Measurements from ENCODE around the gene SRGN.

Gene SRGN

GRCh38 chr10:69047111-69047832, 40.6 kb upstream of the SRGN start:
- H3K27ac ChIP-seq = no peak overlapping the region

DNA sequence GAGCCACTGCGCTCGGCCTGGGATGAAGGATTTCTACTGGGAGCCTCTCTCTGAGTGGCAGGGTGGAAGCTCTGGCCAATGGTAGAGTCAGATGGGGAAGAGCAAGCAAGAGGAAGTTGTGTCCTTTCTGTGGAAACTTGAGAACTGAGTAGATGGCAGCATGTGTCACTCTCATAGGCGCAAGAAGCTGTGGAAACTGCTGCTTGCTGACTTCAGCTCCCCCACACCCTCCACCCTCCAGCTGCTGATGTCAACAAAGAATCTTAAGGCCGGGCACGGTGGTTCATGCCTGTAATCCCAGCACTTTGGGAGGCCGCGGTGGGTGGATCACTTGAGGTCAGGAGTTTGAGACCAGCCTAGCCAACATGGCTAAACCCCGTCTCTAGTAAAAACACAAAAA, 39.8 kb upstream of the SRGN start:
- TF ChIP-seq CTCF (conservative IDR thresholded peaks at IDR 0.05) (no peak), ZFX (IDR thresholded peaks at IDR 0.05) (no peak)
- no peak overlapping the region for H3K27ac ChIP-seq

More at GRCh38 chr10:69047111-69047832, 40.6 kb upstream of the SRGN start:
- TF ChIP-seq ZFX (IDR thresholded peaks at IDR 0.05) (no peak), CTCF (conservative IDR thresholded peaks at IDR 0.05) (no peak)

DNA sequence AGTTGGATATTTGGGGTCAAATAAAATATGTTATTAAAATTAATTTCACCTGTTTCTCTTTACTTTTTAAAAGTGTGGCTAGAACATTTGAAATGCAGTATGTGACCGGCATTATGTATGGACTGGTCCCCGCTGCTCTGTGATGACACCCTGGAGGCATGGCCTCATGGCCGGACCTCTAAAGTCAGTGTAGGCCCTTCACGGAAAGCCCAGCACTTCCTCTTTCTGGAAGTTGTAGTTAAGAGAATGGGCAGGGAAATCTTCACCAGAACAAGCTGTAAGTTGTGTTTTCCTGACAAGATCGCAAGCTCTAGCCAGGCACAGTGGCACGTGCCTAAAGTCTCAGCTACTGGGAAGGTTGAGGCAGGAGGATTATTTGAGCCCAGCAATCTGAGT, 38.3 kb upstream of the SRGN start:
- TF ChIP-seq CTCF (conservative IDR thresholded peaks at IDR 0.05) (no peak), ZFX (IDR thresholded peaks at IDR 0.05) (no peak)
- no peak overlapping the region for H3K27ac ChIP-seq

DNA sequence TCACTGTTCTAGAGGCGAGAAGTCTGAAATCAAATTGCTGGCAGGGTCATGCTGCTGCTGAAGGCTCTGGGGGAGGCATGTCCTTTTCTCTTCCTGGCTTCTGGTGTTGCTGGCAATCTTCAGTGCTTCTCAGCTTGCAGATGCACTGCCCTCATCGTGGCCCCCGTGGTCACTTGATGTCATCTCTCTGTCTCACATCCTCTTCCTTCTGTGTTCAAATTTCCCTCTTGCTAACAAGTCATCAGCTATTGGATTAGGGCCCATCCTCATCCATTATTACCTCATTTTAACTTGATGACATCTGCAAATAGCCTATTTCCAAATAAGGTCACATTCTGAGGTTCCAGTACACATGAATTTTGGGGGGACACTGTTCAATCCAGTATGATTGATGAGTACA, 36.6 kb upstream of the SRGN start:
- H3K27ac ChIP-seq = no peak overlapping the region
- TF ChIP-seq CTCF (conservative IDR thresholded peaks at IDR 0.05) (no peak), ZFX (IDR thresholded peaks at IDR 0.05) (no peak)

DNA sequence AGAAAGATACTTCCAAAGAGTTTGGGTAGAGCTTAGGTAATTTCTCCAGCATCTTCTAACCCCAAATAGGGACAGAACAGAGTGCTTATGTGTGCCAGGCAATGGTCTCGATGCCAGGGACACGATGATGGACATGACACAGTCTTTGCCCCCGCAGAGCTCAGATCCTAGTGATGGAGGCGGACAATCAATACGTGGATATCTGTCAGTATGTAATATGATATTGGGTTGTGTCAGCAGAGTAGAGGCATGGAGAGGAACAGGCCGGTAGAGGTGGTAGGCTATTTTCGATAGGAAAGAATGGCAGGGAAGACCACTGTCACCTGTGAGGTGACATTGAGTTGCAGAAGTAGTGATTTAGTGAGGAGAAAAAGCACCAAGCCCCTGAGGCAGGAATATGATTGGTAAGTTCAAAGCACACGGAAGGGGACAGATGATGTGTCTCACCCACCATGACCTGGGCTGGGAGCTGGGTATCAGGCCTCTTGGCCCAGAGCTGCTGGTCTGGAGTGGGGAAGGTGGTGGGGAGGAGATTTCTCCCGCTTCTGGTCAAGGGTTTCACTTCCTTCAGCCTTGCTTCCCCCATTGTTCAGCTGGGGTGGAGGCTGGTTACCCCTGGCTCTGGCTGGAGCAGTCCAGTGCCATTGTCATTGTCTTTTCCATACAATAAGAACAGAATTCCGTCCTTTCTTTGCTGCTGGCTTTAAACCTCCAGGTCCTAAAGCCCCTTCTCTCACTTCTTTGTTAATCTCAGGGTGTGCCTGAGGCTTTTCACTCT, 36.0 kb upstream of the SRGN start:
- no peak overlapping the region for H3K27ac ChIP-seq
- no peak for TF ChIP-seq CTCF (conservative IDR thresholded peaks at IDR 0.05)
- TF ChIP-seq ZFX (IDR thresholded peaks at IDR 0.05) = no peak

GRCh38 chr10:69052736-69053135, 35.2 kb upstream of the SRGN start:
- H3K27ac ChIP-seq = no peak overlapping the region
- TF ChIP-seq ZFX (IDR thresholded peaks at IDR 0.05) (no peak), CTCF (conservative IDR thresholded peaks at IDR 0.05) (no peak)

- no peak for TF ChIP-seq CTCF (conservative IDR thresholded peaks at IDR 0.05)
- TF ChIP-seq ZFX (IDR thresholded peaks at IDR 0.05) = no peak
- H3K27ac ChIP-seq = no peak overlapping the region
These were observed 32.7 kb upstream of the SRGN start for GRCh38 chr10:69055241-69055640.

Measured in C4-2B (cell line).